NCI-H2081 treated with DMSO at 0.1 percent for 48 hours (cell line): Measurements from ENCODE around the gene LDAH.

Source experiments
- DNase-seq: peaks from one replicate; lab custom pipeline; 2025; lab: John Stamatoyannopoulos, UW

LDAH gene

GRCh38 chr2:20680744-20681375 is 142.0 kb downstream of the LDAH start:
- DNase-seq = no peak

DNA sequence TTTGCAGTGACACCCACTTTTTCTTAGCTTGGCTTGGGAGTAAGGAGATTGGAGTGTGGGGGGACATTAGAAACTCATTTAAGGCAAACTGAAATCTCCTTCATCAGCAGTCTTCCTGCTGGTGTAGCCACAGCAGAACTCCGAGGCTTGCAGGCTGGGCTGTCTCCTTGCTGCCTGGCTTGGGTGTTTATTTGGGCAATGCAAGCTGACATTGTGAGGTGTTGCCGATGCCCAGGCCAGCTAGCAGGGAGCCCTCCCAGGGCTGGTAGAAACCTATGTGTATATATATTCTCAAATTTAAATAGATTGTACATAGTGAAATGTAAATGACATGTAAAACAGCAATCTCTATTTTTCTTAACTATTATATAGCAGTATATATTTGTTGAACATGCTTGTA is 144.1 kb downstream of the LDAH start:
- no peak for DNase-seq

DNA sequence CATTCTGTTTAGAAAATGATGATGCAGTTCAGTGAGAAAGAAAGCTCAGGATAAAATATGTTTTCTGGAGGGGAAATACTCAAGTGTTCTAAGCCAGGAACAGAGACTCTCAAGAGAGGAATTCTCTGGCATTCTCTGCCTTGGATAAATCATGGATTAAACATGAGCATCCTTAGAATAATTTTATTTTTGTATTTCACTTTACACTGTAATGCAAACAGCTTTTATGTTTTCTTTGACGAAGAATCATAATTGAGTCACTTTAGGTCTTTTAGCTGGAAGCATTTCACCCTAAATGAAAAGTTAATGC is 144.9 kb downstream of the LDAH start:
- DNase-seq = no peak

- no peak for DNase-seq
These were observed 145.4 kb downstream of the LDAH start for GRCh38 chr2:20677301-20678085.

GRCh38 chr2:20676353-20677215 is 146.3 kb downstream of the LDAH start:
- no peak for DNase-seq

- no peak for DNase-seq
These were observed 147.1 kb downstream of the LDAH start for GRCh38 chr2:20675701-20676352.

GRCh38 chr2:20674974-20675679 is 147.8 kb downstream of the LDAH start:
- no peak for DNase-seq

- no peak for DNase-seq
These were observed 148.5 kb downstream of the LDAH start for GRCh38 chr2:20674309-20674965.

GRCh38 chr2:20673686-20674308 is 149.1 kb downstream of the LDAH start:
- DNase-seq = no peak

- DNase-seq = no peak
These were observed 150.5 kb downstream of the LDAH start for GRCh38 chr2:20672201-20672951.

DNA sequence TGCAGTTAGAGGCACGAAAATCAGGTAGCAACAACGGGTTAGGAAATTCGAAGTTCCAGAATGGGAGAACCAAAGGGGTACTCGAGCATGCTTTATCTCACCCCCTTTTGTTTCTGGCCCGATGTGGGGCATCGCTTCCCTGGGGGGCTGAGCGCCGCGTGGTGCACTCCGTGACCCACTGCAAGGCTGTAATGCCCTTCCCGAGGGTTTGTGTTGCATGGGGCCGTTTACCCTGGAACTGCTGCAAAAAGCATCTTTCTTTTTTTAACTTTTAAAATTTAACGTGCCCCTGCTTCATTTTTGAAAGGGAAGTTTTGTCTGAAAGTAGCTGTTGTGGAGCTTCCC is 151.2 kb downstream of the LDAH start:
- no peak for DNase-seq

DNA sequence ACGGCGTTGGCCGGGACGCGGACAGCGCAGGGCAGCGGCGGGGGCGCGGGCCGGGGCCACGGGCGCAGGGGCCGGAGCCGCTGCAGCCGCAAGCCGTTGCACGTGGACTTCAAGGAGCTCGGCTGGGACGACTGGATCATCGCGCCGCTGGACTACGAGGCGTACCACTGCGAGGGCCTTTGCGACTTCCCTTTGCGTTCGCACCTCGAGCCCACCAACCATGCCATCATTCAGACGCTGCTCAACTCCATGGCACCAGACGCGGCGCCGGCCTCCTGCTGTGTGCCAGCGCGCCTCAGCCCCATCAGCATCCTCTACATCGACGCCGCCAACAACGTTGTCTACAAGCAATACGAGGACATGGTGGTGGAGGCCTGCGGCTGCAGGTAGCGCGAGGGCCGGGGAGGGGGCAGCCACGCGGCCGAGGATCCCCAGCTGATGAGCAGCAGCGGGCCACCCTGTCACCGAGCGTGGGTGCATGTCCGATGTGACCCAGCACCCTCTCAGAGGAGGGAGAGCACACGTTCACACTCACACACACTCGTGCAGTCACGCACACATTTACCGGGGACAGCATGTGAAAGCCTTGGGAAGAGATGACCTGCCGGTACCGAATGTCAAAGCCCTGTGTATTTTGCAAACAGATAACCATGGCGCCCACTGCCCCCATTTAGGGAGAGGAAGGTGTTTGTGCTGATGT is 151.7 kb downstream of the LDAH start:
- no peak for DNase-seq

DNA sequence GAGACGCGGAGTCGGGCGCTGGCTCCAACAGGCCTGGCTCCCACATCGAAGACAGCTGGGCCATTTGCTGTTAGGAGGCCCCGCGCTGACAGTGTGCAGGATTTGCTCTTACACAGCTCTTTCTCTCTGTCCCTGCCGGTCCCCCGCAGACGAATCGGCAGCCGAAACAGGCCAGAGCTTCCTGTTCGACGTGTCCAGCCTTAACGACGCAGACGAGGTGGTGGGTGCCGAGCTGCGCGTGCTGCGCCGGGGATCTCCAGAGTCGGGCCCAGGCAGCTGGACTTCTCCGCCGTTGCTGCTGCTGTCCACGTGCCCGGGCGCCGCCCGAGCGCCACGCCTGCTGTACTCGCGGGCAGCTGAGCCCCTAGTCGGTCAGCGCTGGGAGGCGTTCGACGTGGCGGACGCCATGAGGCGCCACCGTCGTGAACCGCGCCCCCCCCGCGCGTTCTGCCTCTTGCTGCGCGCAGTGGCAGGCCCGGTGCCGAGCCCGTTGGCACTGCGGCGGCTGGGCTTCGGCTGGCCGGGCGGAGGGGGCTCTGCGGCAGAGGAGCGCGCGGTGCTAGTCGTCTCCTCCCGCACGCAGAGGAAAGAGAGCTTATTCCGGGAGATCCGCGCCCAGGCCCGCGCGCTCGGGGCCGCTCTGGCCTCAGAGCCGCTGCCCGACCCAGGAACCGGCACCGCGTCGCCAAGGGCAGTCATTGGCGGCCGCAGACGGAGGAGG is 152.4 kb downstream of the LDAH start:
- no peak for DNase-seq

DNA sequence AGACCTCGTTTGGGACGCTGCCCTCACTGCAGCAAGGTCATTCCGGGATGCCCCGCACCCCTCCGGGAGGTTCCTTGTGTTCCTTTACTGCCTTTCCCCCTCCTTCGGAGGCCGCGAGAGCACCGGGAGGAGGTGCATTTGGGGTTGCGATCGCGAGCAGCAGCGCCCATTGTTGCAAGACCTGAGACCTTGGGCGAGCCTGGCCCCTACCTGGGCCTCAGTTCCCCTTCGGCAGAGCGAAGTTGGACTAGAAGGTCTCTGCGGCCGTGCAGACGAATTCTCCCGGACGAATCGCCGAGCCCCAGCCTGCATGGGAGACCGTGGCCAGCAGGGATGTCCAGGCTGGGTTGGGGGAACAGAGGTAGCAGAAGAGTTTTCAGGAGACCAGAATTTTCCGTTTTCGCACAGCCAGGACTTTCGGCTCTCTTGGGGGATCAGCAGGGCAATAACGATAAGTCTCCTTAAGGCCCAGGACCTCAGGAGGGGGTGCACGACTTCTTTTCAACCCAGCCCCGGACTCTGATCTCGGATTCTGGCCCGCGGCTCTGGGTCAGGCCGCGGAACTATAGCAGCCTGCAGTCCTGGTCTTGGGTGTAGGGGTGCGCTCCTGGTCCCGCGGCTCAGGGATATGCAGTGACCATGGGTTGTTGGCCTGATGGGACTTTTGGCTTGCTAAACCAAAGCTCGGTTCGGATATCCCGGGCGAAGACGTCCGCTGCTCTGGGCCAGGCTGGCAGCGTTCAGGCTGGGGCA is 153.2 kb downstream of the LDAH start:
- DNase-seq = no peak

DNA sequence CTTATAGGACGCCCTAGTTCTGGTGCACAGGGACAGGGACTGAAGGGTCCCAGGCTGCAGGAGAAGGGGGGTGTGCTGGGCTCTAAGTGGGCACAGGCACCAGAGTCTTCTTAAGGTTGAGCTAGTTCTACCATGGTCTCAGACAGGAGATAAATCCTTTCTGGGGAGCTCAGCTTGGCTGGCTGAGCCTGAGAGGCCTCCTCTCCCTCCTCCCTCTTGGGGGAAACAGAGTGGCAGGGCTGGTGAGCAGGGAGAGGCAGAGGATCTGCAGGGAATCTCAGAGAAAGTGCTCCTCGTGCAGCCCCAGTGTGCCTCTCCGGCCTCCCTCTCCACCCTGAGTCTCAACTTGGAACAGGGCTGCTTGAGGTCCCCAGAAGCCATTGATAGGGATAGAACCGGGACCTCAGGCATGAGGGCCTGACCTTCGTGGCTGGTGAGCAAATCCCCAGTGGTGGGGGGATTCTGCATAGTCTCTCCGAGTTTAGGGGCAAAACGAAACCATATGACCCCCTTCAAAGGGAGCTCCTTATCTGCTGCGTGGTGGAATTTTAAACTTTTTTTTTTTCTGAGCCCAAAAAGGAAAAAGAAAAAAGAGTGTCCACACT is 153.9 kb downstream of the LDAH start:
- DNase-seq = no peak

- DNase-seq = no peak
These were observed 154.4 kb downstream of the LDAH start for GRCh38 chr2:20668451-20668850.

DNA sequence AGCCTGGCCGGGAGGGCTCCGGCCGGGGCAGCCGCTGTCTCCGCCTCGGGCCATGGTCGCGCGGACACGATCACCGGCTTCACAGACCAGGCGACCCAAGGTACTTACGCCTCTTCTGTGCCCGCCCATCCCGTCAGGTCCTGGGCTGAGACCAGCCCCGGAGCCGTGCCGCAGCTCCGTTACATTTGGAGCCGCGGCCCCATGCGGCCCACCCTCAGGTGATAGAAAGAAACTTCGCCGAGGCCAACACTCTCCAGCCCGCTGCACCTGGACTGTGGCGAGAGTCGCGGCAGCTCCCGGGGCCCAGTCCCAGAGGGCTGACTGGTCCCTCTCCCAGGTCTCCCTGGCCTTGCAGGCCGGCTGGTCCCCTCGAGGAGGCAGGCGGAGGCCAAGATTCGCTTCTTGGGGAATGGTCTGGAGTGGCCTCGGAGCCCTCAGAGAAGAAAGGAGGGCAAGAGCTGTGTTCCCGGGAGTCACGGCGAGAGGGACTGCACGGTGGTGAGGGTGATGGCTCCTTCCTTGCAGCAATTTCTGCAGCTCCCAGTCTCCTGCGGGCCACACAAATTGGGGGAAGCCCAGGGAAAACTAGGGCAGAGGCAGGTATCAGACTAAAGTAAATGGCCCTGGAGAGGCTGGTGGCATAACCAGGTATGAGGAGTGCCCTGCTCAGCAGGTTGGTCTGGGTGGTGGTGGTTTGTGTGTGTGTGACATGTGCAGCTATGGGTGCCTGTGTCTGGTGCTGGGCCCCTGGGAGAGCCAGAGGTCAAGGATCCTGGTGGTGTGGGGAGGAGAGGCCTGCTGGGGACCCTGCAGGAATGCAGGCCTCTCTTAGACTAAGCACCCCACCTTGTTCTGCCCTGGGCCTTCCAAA is 155.1 kb downstream of the LDAH start:
- no peak for DNase-seq
